CD4-positive, alpha-beta T cell (primary cell): ENCODE results near the gene ERMARD. TPM values are rescaled to one million over a fixed set of nuclear protein-coding genes. Genes with fewer than 3 reads are reported as not detected.
A peak's percentile ranks its signal among the peaks of the same experiment; 100 is the strongest.

Experiments
- ATAC-seq: fragments of 200-7000 bp; cut with Tn5 transposase; one replicate; pipeline ENCODE4 v1.10.0; 2022; ENCODE audit warnings: mild to moderate bottlenecking; ENCODE audit not compliant: poor library complexity
- CTCF ChIA-PET: fragments of 350-600 bp; sonication (Branson Sonifier 250); formaldehyde crosslinking; loops from one replicate; lab custom pipeline; 2021; ENCODE audit warnings: antibody characterized with exemption, inconsistent platforms; lab: Charles Lee
- POLR2A ChIA-PET: fragments of 350-600 bp; sonication (Branson Sonifier 250); formaldehyde crosslinking; loops from one replicate; lab custom pipeline; 2021; ENCODE audit warnings: antibody characterized with exemption, inconsistent platforms; lab: Charles Lee
- DNase-seq, 14 experiments: peaks; one replicate each; pipeline ENCODE4 v3.0.0-alpha.2; 2013 to 2020; ENCODE audit warnings: mixed read lengths in 2 of 14
- H3K27ac ChIP-seq, 2 donors: one replicate each; pipeline versions ENCODE4 v1.5.1 to v1.7.0; 2013; ENCODE audit warnings: low read length in 2 of 2, low read depth in 1 of 2, mild to moderate bottlenecking in 1 of 2
- H3K27me3 ChIP-seq, 2 experiments: 1 replicate in 1 of 2; 2 replicates in 1 of 2; pipeline versions ENCODE4 v1.6.1 to v1.7.0; 2013; ENCODE audit warnings: low read length in 2 of 2, control low read depth in 1 of 2, mild to moderate bottlenecking in 1 of 2, moderate library complexity in 1 of 2; ENCODE audit not compliant: insufficient read depth in 2 of 2, control insufficient read depth in 1 of 2
- H3K36me3 ChIP-seq: one replicate; pipeline ENCODE4 v1.6.1; 2013; ENCODE audit warnings: low read length, control low read depth; ENCODE audit not compliant: insufficient read depth
- H3K4me1 ChIP-seq: one replicate; pipeline ENCODE4 v1.6.1; 2013; ENCODE audit warnings: low read length, control low read depth; ENCODE audit not compliant: insufficient read depth
- H3K4me3 ChIP-seq: one replicate; pipeline ENCODE4 v1.5.1; 2013; ENCODE audit warnings: mild to moderate bottlenecking, low read length, moderate library complexity
- H3K9me3 ChIP-seq, 2 experiments: 1 replicate in 1 of 2; 2 replicates in 1 of 2; pipeline versions ENCODE4 v1.6.1 to v1.7.0; 2013; ENCODE audit warnings: low read length in 2 of 2, mild to moderate bottlenecking in 2 of 2, control low read depth in 1 of 2, moderate library complexity in 1 of 2; ENCODE audit not compliant: control insufficient read depth in 1 of 2, insufficient read depth in 1 of 2
- H3K27ac Mint-ChIP-seq: one replicate; pipeline ENCODE4 v1.8.0; 2020; ENCODE audit warnings: mixed read lengths
- H3K27me3 Mint-ChIP-seq: one replicate; pipeline ENCODE4 v1.8.0; 2021; ENCODE audit warnings: mixed read lengths
- H3K36me3 Mint-ChIP-seq: one replicate; pipeline ENCODE4 v1.8.0; 2021; ENCODE audit warnings: low read depth, mixed read lengths
- H3K4me1 Mint-ChIP-seq: one replicate; pipeline ENCODE4 v1.8.0; 2021; ENCODE audit warnings: low read depth, mixed read lengths
- H3K4me3 Mint-ChIP-seq: one replicate; pipeline ENCODE4 v1.8.0; 2020; ENCODE audit warnings: mild to moderate bottlenecking, mixed read lengths
- H3K9me3 Mint-ChIP-seq: one replicate; pipeline ENCODE4 v1.8.0; 2020; ENCODE audit warnings: mixed read lengths
- CTCF ChIP-seq: fragments of 200-600 bp; IDR thresholded peaks from one replicate; pipeline ENCODE4 v1.8.0; 2022; ENCODE audit warnings: antibody characterized with exemption, mild to moderate bottlenecking
- intact Hi-C, 2 experiments: fragments of 100-400 bp; cut with DNase I in 1 of 2; cut with micrococcal nuclease in 1 of 2; formaldehyde crosslinking; loops; one replicate each; pipeline versions ENCODE4 v1.15.1 to v1.9.0; 2023 to 2025; cut with DNase I, micrococcal nuclease
- total RNA-seq, 174 experiments: library from RNA in 2 of 174; stranded (reverse) in 2 of 174; gene quantifications; one replicate each; pipeline ENCODE4 v1.2.3 and lab custom pipeline; 2021 to 2026

Gene ERMARD
- total RNA-seq, 2 experiments from 2014 or later: 24.2 to 26.2 TPM

- DNase-seq (no peak), ATAC-seq (peak; percentile 24)
- H3K4me3 ChIP-seq: peak overlapping the region; percentile 87
- H3K27ac Mint-ChIP-seq: peak overlapping the region; percentile 100
- CTCF ChIA-PET: interaction anchor here (1.2 to 1.3 kb wide), 3 partner anchors 30 to 50 kb away, joined by 3 to 6 read pairs (median 5); partner anchors contain the start of genes C6orf120 and WDR27
- H3K4me1 Mint-ChIP-seq: peaks cover 39% of the 10 kb centered on the region
- intact Hi-C loops: loop anchor here in 1 of 2 experiments (1.0 to 10.0 kb wide), 3 partner anchors 50 to 857 kb away; partner anchors contain the start of genes C6orf120, FAM120B and WDR27
- H3K4me1 ChIP-seq: peaks cover 14% of the 10 kb centered on the region
- no peaks in the 10 kb centered on the region for H3K9me3 Mint-ChIP-seq
- no peaks in the 10 kb centered on the region for H3K27me3 ChIP-seq
- peak overlapping the region; percentile 99 for H3K4me3 Mint-ChIP-seq
- peaks cover 9% of the 10 kb centered on the region for H3K36me3 ChIP-seq
- H3K27me3 Mint-ChIP-seq: no peaks in the 10 kb centered on the region
- no peak for TF ChIP-seq CTCF
- POLR2A ChIA-PET: interaction anchor here (0.6 to 5.6 kb wide), 18 partner anchors 12 to 832 kb away, joined by 3 to 111 read pairs (median 4); partner anchors contain the start of genes C6orf120, PDCD2, PHF10 and PSMB1
- H3K36me3 Mint-ChIP-seq: peaks cover 21% of the 10 kb centered on the region
- peak overlapping the region; percentile 92 to 94 for H3K27ac ChIP-seq
- no peaks in the 10 kb centered on the region for H3K9me3 ChIP-seq
Measured at GRCh38 chr6:169752074-169752623, 727 bp downstream of the ERMARD start.

GRCh38 chr6:169755162-169755561, 3.7 kb downstream of the ERMARD start:
- H3K4me1 ChIP-seq: peaks cover 14% of the 10 kb centered on the region
- Mint-ChIP-seq H3K4me1 (peaks cover 29% of the 10 kb centered on the region), H3K4me3 (no peak overlapping the region), H3K36me3 (peaks cover 51% of the 10 kb centered on the region), H3K27ac (no peak overlapping the region), H3K9me3 (no peaks in the 10 kb centered on the region), H3K27me3 (no peaks in the 10 kb centered on the region)
- intact Hi-C loops: loop anchor here in 1 of 2 experiments (10.0 kb wide), 1 partner anchor 860 kb away; no protein-coding TSS in a partner anchor
- DNase-seq (no peak), ATAC-seq (no peak)
- no peak overlapping the region for H3K27ac ChIP-seq
- POLR2A ChIA-PET: interaction anchor here (1.5 kb wide), 1 partner anchor 32 kb away, joined by 6 read pairs; no protein-coding TSS in a partner anchor
- CTCF ChIA-PET: interaction anchor here (1.1 kb wide), 1 partner anchor 27 kb away, joined by 3 read pairs; no protein-coding TSS in a partner anchor
- H3K27me3 ChIP-seq: no peaks in the 10 kb centered on the region
- TF ChIP-seq CTCF: no peak
- no peak overlapping the region for H3K4me3 ChIP-seq
- no peaks in the 10 kb centered on the region for H3K9me3 ChIP-seq
- peaks cover 38% of the 10 kb centered on the region for H3K36me3 ChIP-seq

- no peak overlapping the region for H3K4me3 ChIP-seq
- no peaks in the 10 kb centered on the region for H3K9me3 ChIP-seq
- intact Hi-C loops: no loop called here
- no peak overlapping the region for H3K4me3 Mint-ChIP-seq
- ATAC-seq (no peak), DNase-seq (no peak)
- no peaks in the 10 kb centered on the region for H3K4me1 Mint-ChIP-seq
- H3K27me3 Mint-ChIP-seq: no peaks in the 10 kb centered on the region
- H3K27me3 ChIP-seq: no peaks in the 10 kb centered on the region
- H3K27ac Mint-ChIP-seq: no peak overlapping the region
- no peak for TF ChIP-seq CTCF
- CTCF ChIA-PET: no interaction called here
- H3K9me3 Mint-ChIP-seq: no peaks in the 10 kb centered on the region
- peaks cover 90% of the 10 kb centered on the region for H3K36me3 Mint-ChIP-seq
- POLR2A ChIA-PET: no interaction called here
- no peak overlapping the region for H3K27ac ChIP-seq
- peaks cover 82% of the 10 kb centered on the region for H3K36me3 ChIP-seq
- no peaks in the 10 kb centered on the region for H3K4me1 ChIP-seq
Measured at GRCh38 chr6:169763308-169763707, 11.9 kb downstream of the ERMARD start.
